GM23338 (cell line): Measurements from ENCODE around the gene TFIP11. TPM values are rescaled to one million over a fixed set of nuclear protein-coding genes. Genes with fewer than 3 reads are reported as not detected.

Source experiments
- ATAC-seq: fragments of 200-7000 bp; cut with Tn5 transposase; 3 replicates; pipeline ENCODE4 v1.9.1; 2020
- DNase-seq: peaks from one replicate; pipeline ENCODE4 v3.0.0-alpha.2; 2015; ENCODE audit warnings: low spot score
- H2AFZ ChIP-seq: fragments of 200-600 bp; sonication (generic); 2 replicates; pipeline ENCODE4 v1.8.0; 2016; ENCODE audit warnings: antibody characterized with exemption, mild to moderate bottlenecking, moderate library complexity
- H3F3A ChIP-seq: fragments of 200-600 bp; sonication (generic); replicated peaks from 2 replicates; pipeline ENCODE4 v1.8.0; 2017; ENCODE audit warnings: antibody characterized with exemption, mixed run types, low read depth
- H3K27ac ChIP-seq: fragments of 200-600 bp; sonication (generic); 2 replicates; pipeline ENCODE4 v1.6.1; 2016; ENCODE audit warnings: low read depth
- H3K27me3 ChIP-seq: fragments of 200-600 bp; sonication (generic); 2 replicates; pipeline ENCODE4 v1.8.0; 2016; ENCODE audit warnings: mild to moderate bottlenecking, mixed run types, moderate library complexity; ENCODE audit not compliant: insufficient read depth
- H3K36me3 ChIP-seq: fragments of 200-600 bp; sonication (generic); 2 replicates; pipeline ENCODE4 v1.8.0; 2016; ENCODE audit warnings: mild to moderate bottlenecking; ENCODE audit not compliant: insufficient read depth
- H3K4me1 ChIP-seq: fragments of 200-600 bp; sonication (generic); 2 replicates; pipeline ENCODE4 v1.8.0; 2016; ENCODE audit warnings: mild to moderate bottlenecking, moderate library complexity; ENCODE audit not compliant: insufficient read depth
- H3K4me2 ChIP-seq: fragments of 200-600 bp; sonication (generic); 2 replicates; pipeline ENCODE4 v1.7.1; 2017; ENCODE audit warnings: mixed run types
- H3K4me3 ChIP-seq: fragments of 200-600 bp; sonication (generic); 2 replicates; pipeline ENCODE4 v1.6.1; 2016; ENCODE audit warnings: mixed run types
- H3K79me2 ChIP-seq: fragments of 200-600 bp; sonication (generic); replicated peaks from 2 replicates; pipeline ENCODE4 v1.8.0; 2017; ENCODE audit warnings: mild to moderate bottlenecking; ENCODE audit not compliant: insufficient read depth
- H3K9me2 ChIP-seq: fragments of 200-600 bp; sonication (generic); 2 replicates; pipeline ENCODE4 v1.8.0; 2017; ENCODE audit not compliant: insufficient read depth
- H4K20me1 ChIP-seq: fragments of 200-600 bp; sonication (generic); replicated peaks from 2 replicates; pipeline ENCODE4 v1.8.0; 2017; ENCODE audit warnings: mild to moderate bottlenecking; ENCODE audit not compliant: insufficient read depth
- H3K27ac Mint-ChIP-seq: 2 replicates; pipeline ENCODE4 v1.8.0; 2020; ENCODE audit warnings: inconsistent platforms, mild to moderate bottlenecking, moderate library complexity, mixed read lengths
- H3K27me3 Mint-ChIP-seq: 3 replicates; pipeline ENCODE4 v1.8.0; 2022; ENCODE audit warnings: low read depth, mild to moderate bottlenecking, moderate library complexity, mixed read lengths, inconsistent platforms; ENCODE audit not compliant: insufficient read depth, poor library complexity
- H3K36me3 Mint-ChIP-seq: 3 replicates; pipeline ENCODE4 v1.8.0; 2021; ENCODE audit warnings: low read depth, mild to moderate bottlenecking, inconsistent platforms, moderate library complexity, mixed read lengths
- H3K4me1 Mint-ChIP-seq: 3 replicates; pipeline ENCODE4 v1.8.0; 2020; ENCODE audit warnings: mild to moderate bottlenecking, inconsistent platforms, mixed read lengths
- H3K4me3 Mint-ChIP-seq: 3 replicates; pipeline ENCODE4 v1.8.0; 2021; ENCODE audit warnings: moderate library complexity, mild to moderate bottlenecking, inconsistent platforms, mixed read lengths
- H3K9me3 Mint-ChIP-seq: 3 replicates; pipeline ENCODE4 v1.8.0; 2020; ENCODE audit warnings: moderate library complexity, mild to moderate bottlenecking, inconsistent platforms, mixed read lengths
- CREB1 ChIP-seq: fragments of 250-450 bp; sonication (Bioruptor Pico); IDR thresholded peaks from 2 replicates; pipeline ENCODE4 v1.5.0; 2020; ENCODE audit warnings: low read depth, mild to moderate bottlenecking, moderate library complexity
- ETS1 ChIP-seq: IDR thresholded peaks from 2 replicates; pipeline ENCODE4 v1.6.1; 2016; ENCODE audit warnings: antibody characterized with exemption
- EZH2 ChIP-seq: fragments of 200-600 bp; sonication (generic); IDR thresholded peaks from one replicate; pipeline ENCODE4 v1.8.0; 2017; ENCODE audit warnings: antibody characterized with exemption, mild to moderate bottlenecking, low read depth; ENCODE audit not compliant: unreplicated experiment
- EZH2phosphoT487 ChIP-seq: fragments of 200-600 bp; sonication (generic); IDR thresholded peaks from one replicate; pipeline ENCODE4 v1.8.1; 2018; ENCODE audit warnings: antibody characterized with exemption; ENCODE audit not compliant: unreplicated experiment
- JUNB ChIP-seq: IDR thresholded peaks from one replicate; pipeline ENCODE4 v1.6.1; 2016; ENCODE audit warnings: antibody characterized with exemption; ENCODE audit not compliant: unreplicated experiment
- POLR2AphosphoS5 ChIP-seq: IDR thresholded peaks from 2 replicates; pipeline ENCODE4 v1.6.1; 2016; ENCODE audit warnings: antibody characterized with exemption, low read depth
- STAT1 ChIP-seq: IDR thresholded peaks from one replicate; pipeline ENCODE4 v1.6.1; 2016; ENCODE audit warnings: antibody characterized with exemption; ENCODE audit not compliant: unreplicated experiment
- ZNF331 ChIP-seq: fragments of 250-450 bp; sonication (Bioruptor Pico); IDR thresholded peaks from 2 replicates; pipeline ENCODE4 v1.5.0; 2020; ENCODE audit warnings: low read depth, mild to moderate bottlenecking, moderate library complexity
- polyA plus RNA-seq: library from polyadenylated mRNA; unstranded; fragments of >200 nt; fragmentation: Nextera tagmentation; extraction: Ambion mirVana; gene quantifications from 2 replicates; pipeline ENCODE4 v1.2.1, GENCODE V29; 2016
- total RNA-seq: library from RNA; depleted of rRNA; stranded (reverse); fragments of >200 nt; shearing (Covaris generic); gene quantifications from 2 replicates; pipeline ENCODE4 v1.2.3, GENCODE V29; 2014
- TF ChIP-seq, protein P1 (sequence below), 2 experiments: fragments of 200-600 bp in 1 of 2; sonication (generic) in 1 of 2; conservative IDR thresholded peaks; 2 replicates each; pipeline versions ENCODE4 v1.5.1 to v1.6.1; 2016 to 2017; ENCODE audit warnings: antibody characterized with exemption in 2 of 2, low read depth in 2 of 2, mild to moderate bottlenecking in 2 of 2, moderate library complexity in 1 of 2

Gene TFIP11
- total and polyA plus RNA-seq, 2 experiments from 2014 or later: 17.1 to 26.2 TPM

- H3K4me1 ChIP-seq: no peaks in the 10 kb centered on the region
- no peak overlapping the region for H3K27ac ChIP-seq
- peaks cover 16% of the 10 kb centered on the region for H3K36me3 ChIP-seq
- ATAC-seq (peak; percentile 100), DNase-seq (peak; percentile 94)
- Mint-ChIP-seq H3K27me3 (peaks cover 3% of the 10 kb centered on the region), H3K4me3 (no peak overlapping the region), H3K9me3 (no peaks in the 10 kb centered on the region), H3K4me1 (peaks cover 6% of the 10 kb centered on the region; the same call in 2 of the 3 replicates), H3K27ac (0 out of 2 replicates have a peak overlapping the region, but pooled peaks have one; percentile 65), H3K36me3 (peaks cover 53% of the 10 kb centered on the region)
- no peaks in the 10 kb centered on the region for H3K9me2 ChIP-seq
- TF ChIP-seq ZNF331 (CRISPR knock-in tag): no peak
- TF ChIP-seq EZH2phosphoT487: no peak
- TF ChIP-seq STAT1: no peak
- TF ChIP-seq ETS1: no peak
- TF ChIP-seq JUNB: no peak
- TF ChIP-seq, protein P1, sequence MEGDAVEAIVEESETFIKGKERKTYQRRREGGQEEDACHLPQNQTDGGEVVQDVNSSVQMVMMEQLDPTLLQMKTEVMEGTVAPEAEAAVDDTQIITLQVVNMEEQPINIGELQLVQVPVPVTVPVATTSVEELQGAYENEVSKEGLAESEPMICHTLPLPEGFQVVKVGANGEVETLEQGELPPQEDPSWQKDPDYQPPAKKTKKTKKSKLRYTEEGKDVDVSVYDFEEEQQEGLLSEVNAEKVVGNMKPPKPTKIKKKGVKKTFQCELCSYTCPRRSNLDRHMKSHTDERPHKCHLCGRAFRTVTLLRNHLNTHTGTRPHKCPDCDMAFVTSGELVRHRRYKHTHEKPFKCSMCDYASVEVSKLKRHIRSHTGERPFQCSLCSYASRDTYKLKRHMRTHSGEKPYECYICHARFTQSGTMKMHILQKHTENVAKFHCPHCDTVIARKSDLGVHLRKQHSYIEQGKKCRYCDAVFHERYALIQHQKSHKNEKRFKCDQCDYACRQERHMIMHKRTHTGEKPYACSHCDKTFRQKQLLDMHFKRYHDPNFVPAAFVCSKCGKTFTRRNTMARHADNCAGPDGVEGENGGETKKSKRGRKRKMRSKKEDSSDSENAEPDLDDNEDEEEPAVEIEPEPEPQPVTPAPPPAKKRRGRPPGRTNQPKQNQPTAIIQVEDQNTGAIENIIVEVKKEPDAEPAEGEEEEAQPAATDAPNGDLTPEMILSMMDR (conservative IDR thresholded peaks at IDR 0.05; ENCODE audit: low read depth in 2 of 2): peak; percentile 75 to 81
- no peak for TF ChIP-seq POLR2AphosphoS5
- no peak for TF ChIP-seq EZH2
- peaks cover 11% of the 10 kb centered on the region; the same call in 1 of the 2 replicates for H3F3A ChIP-seq
- H3K79me2 ChIP-seq: peaks cover 15% of the 10 kb centered on the region; the same call in 1 of the 2 replicates
- H3K27me3 ChIP-seq: no peaks in the 10 kb centered on the region
- H3K4me3 ChIP-seq: no peak overlapping the region
- H2AFZ ChIP-seq: no peak overlapping the region
- H3K4me2 ChIP-seq: no peak overlapping the region
- no peaks in the 10 kb centered on the region; the same call in none of the 2 replicates for H4K20me1 ChIP-seq
Observed at GRCh38 chr22:26461188-26461810, 51.0 kb downstream of the TFIP11 start.

GRCh38 chr22:26460202-26460601 lies 52.1 kb downstream of the TFIP11 start:
- Histone ChIP-seq H3K4me1 (no peaks in the 10 kb centered on the region), H2AFZ (no peak overlapping the region), H3K4me2 (no peak overlapping the region), H3K27ac (no peak overlapping the region), H3K27me3 (no peaks in the 10 kb centered on the region), H3K36me3 (peaks cover 7% of the 10 kb centered on the region), H4K20me1 (no peaks in the 10 kb centered on the region; the same call in none of the 2 replicates), H3F3A (peaks cover 11% of the 10 kb centered on the region; the same call in 1 of the 2 replicates), H3K4me3 (no peak overlapping the region), H3K9me2 (no peaks in the 10 kb centered on the region), H3K79me2 (peaks cover 15% of the 10 kb centered on the region; the same call in 1 of the 2 replicates)
- Mint-ChIP-seq H3K36me3 (peaks cover 50% of the 10 kb centered on the region), H3K4me3 (no peak overlapping the region), H3K9me3 (no peaks in the 10 kb centered on the region), H3K4me1 (peaks cover 6% of the 10 kb centered on the region; the same call in 2 of the 3 replicates), H3K27me3 (peaks cover 3% of the 10 kb centered on the region), H3K27ac (no peak overlapping the region)
- no peak for TF ChIP-seq CREB1 (CRISPR knock-in tag)
- TF ChIP-seq, protein P1 (conservative IDR thresholded peaks at IDR 0.05; ENCODE audit: low read depth in 2 of 2): no peak
- ATAC-seq: no peak
- DNase-seq: no peak
